B cell (primary cell): Measurements from ENCODE around the gene JPH2. TPM values are rescaled to one million over a fixed set of nuclear protein-coding genes. Genes with fewer than 3 reads are reported as not detected.

Source experiments
- ATAC-seq: fragments of 200-7000 bp; cut with Tn5 transposase; one replicate; pipeline ENCODE4 v1.10.0; 2021; ENCODE audit warnings: low read depth, mild to moderate bottlenecking, moderate number of reproducible peaks, moderate library complexity
- CTCF ChIA-PET: fragments of 350-600 bp; sonication (Branson Sonifier 250); formaldehyde crosslinking; loops from one replicate; lab custom pipeline; 2021; ENCODE audit warnings: antibody characterized with exemption, inconsistent platforms; lab: Charles Lee
- POLR2A ChIA-PET: fragments of 350-600 bp; sonication (Branson Sonifier 250); formaldehyde crosslinking; loops from one replicate; lab custom pipeline; 2021; ENCODE audit warnings: antibody characterized with exemption; lab: Charles Lee
- DNase-seq: peaks from one replicate; pipeline ENCODE4 v3.0.0; 2013
- H2AFZ ChIP-seq: 2 replicates; pipeline ENCODE4 v1.6.1; 2012; ENCODE audit warnings: mild to moderate bottlenecking, low read depth, low read length; ENCODE audit not compliant: insufficient read depth, poor library complexity, severe bottlenecking
- H3K27ac ChIP-seq, 2 donors: 1 replicate in 1 of 2; 2 replicates in 1 of 2; pipeline ENCODE4 v1.5.1; 2012 to 2013; ENCODE audit warnings: low read length in 2 of 2, mild to moderate bottlenecking in 2 of 2, moderate library complexity in 1 of 2
- H3K27me3 ChIP-seq, 4 experiments: fragments of 200-600 bp in 1 of 4; sonication (generic) in 1 of 4; replicated peaks in 1 of 4; 1 replicate in 2 of 4; 2 replicates in 2 of 4; pipeline versions ENCODE4 v1.6.1 to v1.7.0; 2013 to 2016; ENCODE audit warnings: low read length in 3 of 4, mild to moderate bottlenecking in 2 of 4, mixed read lengths in 1 of 4, moderate library complexity in 1 of 4; ENCODE audit not compliant: insufficient read depth in 4 of 4, control insufficient read depth in 3 of 4; ENCODE audit errors: control extremely low read depth in 1 of 4
- H3K36me3 ChIP-seq, 2 experiments: replicated peaks in 1 of 2; 1 replicate in 1 of 2; 2 replicates in 1 of 2; pipeline versions ENCODE4 v1.6.1 to v1.7.1; 2013; ENCODE audit warnings: low read length in 1 of 2; ENCODE audit not compliant: insufficient read depth in 2 of 2, control insufficient read depth in 1 of 2; ENCODE audit errors: control extremely low read depth in 1 of 2, extremely low read depth in 1 of 2
- H3K4me1 ChIP-seq, 2 donors: fragments of 200-600 bp in 1 of 2; sonication (generic) in 1 of 2; 1 replicate in 1 of 2; 2 replicates in 1 of 2; pipeline versions ENCODE4 v1.5.1 to v1.6.1; 2013 to 2017; ENCODE audit warnings: low read length in 2 of 2; ENCODE audit not compliant: control insufficient read depth in 2 of 2, insufficient read depth in 2 of 2
- H3K4me2 ChIP-seq: replicated peaks from 2 replicates; pipeline ENCODE3; 2012; ENCODE audit warnings: mild to moderate bottlenecking, low read depth, low read length; ENCODE audit not compliant: poor library complexity, severe bottlenecking
- H3K4me3 ChIP-seq, 5 experiments: fragments of 200-600 bp in 1 of 5; sonication (generic) in 1 of 5; 1 replicate in 3 of 5; 2 replicates in 2 of 5; pipeline versions ENCODE4 v1.5.1 to v1.7.0; 2011 to 2016; ENCODE audit warnings: low read length in 4 of 5, mild to moderate bottlenecking in 4 of 5, low read depth in 2 of 5, control low read depth in 1 of 5, moderate library complexity in 1 of 5; ENCODE audit not compliant: insufficient read depth in 1 of 5; ENCODE audit errors: control extremely low read depth in 1 of 5, extremely low read depth in 1 of 5
- H3K79me2 ChIP-seq: fragments of 200-600 bp; sonication (generic); one replicate; pipeline ENCODE4 v1.6.0; 2016; ENCODE audit warnings: low read length; ENCODE audit not compliant: control insufficient read depth, insufficient read depth
- H3K9ac ChIP-seq: fragments of 200-600 bp; sonication (generic); 2 replicates; pipeline ENCODE4 v1.6.1; 2017; ENCODE audit warnings: mild to moderate bottlenecking, low read length, moderate library complexity
- H3K9me3 ChIP-seq, 3 donors: one replicate each; pipeline versions ENCODE4 v1.6.1 to v1.7.1; 2013; ENCODE audit warnings: low read length in 2 of 3; ENCODE audit not compliant: control insufficient read depth in 2 of 3, insufficient read depth in 1 of 3; ENCODE audit errors: control extremely low read depth in 1 of 3
- H4K20me1 ChIP-seq: 2 replicates; pipeline ENCODE4 v1.6.0; 2012; ENCODE audit warnings: mild to moderate bottlenecking, low read length; ENCODE audit not compliant: insufficient read depth, control insufficient read depth, poor library complexity, severe bottlenecking
- H3K27ac Mint-ChIP-seq: one replicate; pipeline ENCODE4 v1.8.0; 2021; ENCODE audit warnings: mixed read lengths
- H3K27me3 Mint-ChIP-seq: one replicate; pipeline ENCODE4 v1.8.0; 2021; ENCODE audit warnings: mixed read lengths
- H3K4me1 Mint-ChIP-seq: one replicate; pipeline ENCODE4 v1.8.0; 2021; ENCODE audit warnings: mixed read lengths
- H3K4me3 Mint-ChIP-seq: one replicate; pipeline ENCODE4 v1.8.0; 2021; ENCODE audit warnings: mixed read lengths
- H3K9me3 Mint-ChIP-seq: one replicate; pipeline ENCODE4 v1.8.0; 2022; ENCODE audit warnings: mixed read lengths; ENCODE audit not compliant: insufficient read depth
- EZH2 ChIP-seq: IDR thresholded peaks from 2 replicates; pipeline ENCODE4 v1.6.1; 2012; ENCODE audit warnings: borderline replicate concordance, low read depth, mild to moderate bottlenecking, moderate library complexity, low read length; ENCODE audit not compliant: insufficient read depth, poor library complexity, severe bottlenecking
- WGBS: methylation state at CpG from one replicate; pipeline ENCODE4 v1.1.5; 2013; ENCODE audit warnings: missing lambda C conversion rate; ENCODE audit not compliant: insufficient coverage; 5-methylcytosine and 5-hydroxymethylcytosine counted together
- intact Hi-C: fragments of 100-400 bp; cut with micrococcal nuclease; formaldehyde crosslinking; loops from one replicate; pipeline ENCODE4 v1.10.0; 2022
- polyA plus RNA-seq: library from polyadenylated mRNA; depleted of rRNA; stranded (reverse); fragments of >200 nt; gene quantifications from 2 replicates; pipeline ENCODE4 v1.2.3, GENCODE V29; 2012
- total RNA-seq, 2 donors: library from RNA; stranded (reverse); fragments of 120-200 nt in 1 of 2; gene quantifications; 1 replicate in 1 of 2; 2 replicates in 1 of 2; pipeline versions ENCODE4 v1.2.3 to v1.2.4, GENCODE V29; 2013 to 2022
- TF ChIP-seq, protein P1 (sequence below): fragments of 200-600 bp; IDR thresholded peaks from one replicate; pipeline ENCODE4 v1.8.0; 2022; ENCODE audit warnings: antibody characterized with exemption, mild to moderate bottlenecking

Gene JPH2
- total and polyA plus RNA-seq, 2 donors (not counting 1 experiment from before 2014, with no cell fraction given) = 0.10 TPM; not detected in 1

- intact Hi-C loops = loop anchor here (1.0 to 10.0 kb wide), 7 partner anchors 100 to 1581 kb away; partner anchors contain the start of genes DNTTIP1, FITM2, MYBL2 and PKIG
- peak overlapping the region; percentile 76 for H3K4me2 ChIP-seq
- Mint-ChIP-seq H3K9me3 (no peaks in the 10 kb centered on the region), H3K27ac (peak overlapping the region; percentile 99), H3K27me3 (no peaks in the 10 kb centered on the region), H3K4me1 (peaks cover 57% of the 10 kb centered on the region), H3K4me3 (peak overlapping the region; percentile 88)
- H3K9ac ChIP-seq = peak overlapping the region; percentile 99
- H3K4me3 ChIP-seq = peak overlapping the region; percentile 74 to 96 (median 90)
- peak overlapping the region; percentile 95 to 99 for H3K27ac ChIP-seq
- ATAC-seq (no peak), DNase-seq (no peak)
- WGBS = 19% methylated on average over 20 of the region's 24 CpGs
- H3K9me3 ChIP-seq = no peaks in the 10 kb centered on the region
- peaks cover 36 to 43% of the 10 kb centered on the region in 2 donors for H3K4me1 ChIP-seq
- TF ChIP-seq EZH2 = no peak
- peaks cover 31% of the 10 kb centered on the region for H4K20me1 ChIP-seq
- H3K36me3 ChIP-seq = peaks cover 0 to 4% of the 10 kb centered on the region in 2 experiments
- ChIA-PET POLR2A (no interaction called here), CTCF (interaction anchor here (1.2 to 9.2 kb wide), 2 partner anchors 95 to 101 kb away, joined by 5 to 216 read pairs; partner anchors contain the start of gene FITM2)
- peak overlapping the region; percentile 59 for H2AFZ ChIP-seq
- no peaks in the 10 kb centered on the region for H3K27me3 ChIP-seq
- H3K79me2 ChIP-seq = peaks cover 92% of the 10 kb centered on the region
These were observed 24.4 kb upstream of the JPH2 start for GRCh38 chr20:44211177-44212039.

GRCh38 chr20:44210406-44211176 lies 23.6 kb upstream of the JPH2 start, which contains the start of gene OSER1:
OSER1 (minus strand) TSS chr20:44210771; CDS start chr20:44206957, 3,814 bp downstream.
- no peaks in the 10 kb centered on the region for H3K9me3 Mint-ChIP-seq
- peaks cover 36 to 43% of the 10 kb centered on the region in 2 donors for H3K4me1 ChIP-seq
- H3K4me2 ChIP-seq = peak within 1 kb of the TSS; percentile 96
- peaks cover 60% of the 10 kb centered on the region for H3K4me1 Mint-ChIP-seq
- no peaks in the 10 kb centered on the region for H3K27me3 Mint-ChIP-seq
- H3K27me3 ChIP-seq = no peaks in the 10 kb centered on the region
- peaks cover 39% of the 10 kb centered on the region for H4K20me1 ChIP-seq
- peak within 1 kb of the TSS; percentile 74 to 100 (median 96) for H3K4me3 ChIP-seq
- intact Hi-C loops = loop anchor here (1.0 to 10.0 kb wide), 8 partner anchors 101 to 1582 kb away; partner anchors contain the start of genes DNTTIP1, FITM2, MYBL2 and PKIG
- peak within 1 kb of the TSS; percentile 99 for H3K9ac ChIP-seq
- DNase-seq (peak; percentile 99), ATAC-seq (peak; percentile 80)
- H3K79me2 ChIP-seq = peaks cover 92% of the 10 kb centered on the region
- no peak for TF ChIP-seq EZH2
- TF ChIP-seq, protein P1, sequence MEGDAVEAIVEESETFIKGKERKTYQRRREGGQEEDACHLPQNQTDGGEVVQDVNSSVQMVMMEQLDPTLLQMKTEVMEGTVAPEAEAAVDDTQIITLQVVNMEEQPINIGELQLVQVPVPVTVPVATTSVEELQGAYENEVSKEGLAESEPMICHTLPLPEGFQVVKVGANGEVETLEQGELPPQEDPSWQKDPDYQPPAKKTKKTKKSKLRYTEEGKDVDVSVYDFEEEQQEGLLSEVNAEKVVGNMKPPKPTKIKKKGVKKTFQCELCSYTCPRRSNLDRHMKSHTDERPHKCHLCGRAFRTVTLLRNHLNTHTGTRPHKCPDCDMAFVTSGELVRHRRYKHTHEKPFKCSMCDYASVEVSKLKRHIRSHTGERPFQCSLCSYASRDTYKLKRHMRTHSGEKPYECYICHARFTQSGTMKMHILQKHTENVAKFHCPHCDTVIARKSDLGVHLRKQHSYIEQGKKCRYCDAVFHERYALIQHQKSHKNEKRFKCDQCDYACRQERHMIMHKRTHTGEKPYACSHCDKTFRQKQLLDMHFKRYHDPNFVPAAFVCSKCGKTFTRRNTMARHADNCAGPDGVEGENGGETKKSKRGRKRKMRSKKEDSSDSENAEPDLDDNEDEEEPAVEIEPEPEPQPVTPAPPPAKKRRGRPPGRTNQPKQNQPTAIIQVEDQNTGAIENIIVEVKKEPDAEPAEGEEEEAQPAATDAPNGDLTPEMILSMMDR = no peak
- H3K27ac Mint-ChIP-seq = peak within 1 kb of the TSS; percentile 99
- POLR2A ChIA-PET = interaction anchor here (0.7 kb wide), 1 partner anchor 100 kb away, joined by 3 read pairs; the partner anchor contains the start of gene FITM2
- no peaks in the 10 kb centered on the region for H3K9me3 ChIP-seq
- peak within 1 kb of the TSS; percentile 88 for H3K4me3 Mint-ChIP-seq
- CTCF ChIA-PET = interaction anchor here (0.5 to 1.2 kb wide), 4 partner anchors 19 to 176 kb away, joined by 3 to 5 read pairs (median 4); partner anchors contain the start of gene FITM2
- under 1% methylated on average over 74 of the region's 79 CpGs for WGBS
- peak within 1 kb of the TSS; percentile 95 to 99 for H3K27ac ChIP-seq
- peaks cover 0 to 8% of the 10 kb centered on the region in 2 experiments for H3K36me3 ChIP-seq
- peak within 1 kb of the TSS; percentile 61 for H2AFZ ChIP-seq
